ENCODE measurements around the gene ANKRD28.

DNA sequence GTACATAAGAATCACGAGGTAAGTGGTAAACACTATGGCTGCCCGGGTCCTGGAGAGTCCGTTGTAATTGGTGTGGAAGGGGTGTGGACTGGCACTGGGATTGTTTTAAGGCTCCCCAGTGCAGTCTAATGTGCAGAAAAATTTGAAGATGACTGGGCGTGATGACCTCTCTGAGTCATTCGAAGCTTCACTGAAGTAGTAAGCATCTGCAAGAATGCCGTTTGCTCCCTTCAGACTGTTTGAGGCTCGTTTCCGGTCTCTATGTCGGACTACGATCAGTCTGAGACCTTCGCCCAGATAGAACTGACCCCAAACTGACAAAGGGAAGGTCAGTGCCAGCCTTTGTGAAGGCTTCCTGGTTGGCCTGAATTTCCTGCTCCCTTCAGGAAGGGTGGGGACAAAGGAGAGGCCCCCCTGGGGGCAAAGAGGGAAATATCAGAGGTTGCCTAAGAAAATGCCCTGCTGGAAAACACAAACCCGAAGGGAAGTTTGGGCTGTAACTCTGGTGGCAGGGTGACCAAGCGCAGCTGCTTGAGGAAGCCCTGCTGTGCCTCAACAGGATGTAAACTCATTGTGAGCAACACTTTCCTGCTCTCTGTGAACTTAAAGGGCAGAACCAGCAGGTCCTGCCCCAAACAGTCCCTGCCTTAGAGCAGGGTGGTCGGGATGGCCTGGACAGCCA lies 161.6 kb downstream of the ANKRD28 start:
- TF ChIP-seq CTCF (IDR thresholded peaks at IDR 0.05 in 2 of 3, conservative IDR thresholded peaks at IDR 0.05 in 1 of 3; ENCODE audit: insufficient read depth in 2 of 3, low read depth in 1 of 3, low read length in 3 of 3) (no peak), USF2 (CRISPR knock-in tag; IDR thresholded peaks at IDR 0.05) (no peak), E2F1 (CRISPR knock-in tag; IDR thresholded peaks at IDR 0.05) (no peak)

All from K562 (cell line).